GM19438 (cell line): ENCODE results near the gene ITGAD.

ENCODE experiments used
- ATAC-seq: cut with Tn5 transposase; IDR thresholded peaks from one replicate; pipeline ENCODE4 v1.9.1; 2021; ENCODE audit warnings: low read depth; ENCODE audit not compliant: unreplicated experiment

Gene ITGAD

GRCh38 chr16:31473264-31473984 is 80.3 kb downstream of the ITGAD start:
- ATAC-seq: no peak

GRCh38 chr16:31474173-31474714 is 81.1 kb downstream of the ITGAD start:
- no peak for ATAC-seq

GRCh38 chr16:31474773-31475738 is 81.9 kb downstream of the ITGAD start:
- ATAC-seq: no peak

GRCh38 chr16:31475946-31476302 is 82.8 kb downstream of the ITGAD start:
- ATAC-seq: no peak
